Endothelial cell of umbilical vein (primary cell): Measurements from ENCODE around the gene CACNA2D3. TPM values are rescaled to one million over a fixed set of nuclear protein-coding genes. Genes with fewer than 3 reads are reported as not detected.

Experiments
- BruUV-seq: library from RNA; stranded (reverse); fragments of 400-500 nt; replicated peaks from 2 replicates; lab custom pipeline; 2021; lab: Mats Ljungman, UMichigan
- CTCF ChIA-PET: fragments of 300-600, 350-600 bp; sonication (Branson Sonifier 250); formaldehyde crosslinking; loops from one replicate; lab custom pipeline; 2021; ENCODE audit warnings: antibody characterized with exemption, inconsistent platforms; lab: Charles Lee
- POLR2A ChIA-PET: fragments of 300-600, 350-600 bp; sonication (Branson Sonifier 250); formaldehyde crosslinking; loops from one replicate; lab custom pipeline; 2021; ENCODE audit warnings: antibody characterized with exemption, inconsistent platforms; lab: Charles Lee
- DNase-seq: peaks from one replicate; pipeline ENCODE4 v3.0.0-alpha.2; 2011; ENCODE audit warnings: low read depth, low spot score
- FAIRE-seq: peaks from 2 replicates; lab custom pipeline; 2011; peaks lifted over from hg19 to GRCh38; lab: Jason Lieb, UNC
- H2AFZ ChIP-seq: 2 replicates; pipeline ENCODE4 v1.6.0; 2012; ENCODE audit warnings: low read depth, low read length, control low read depth, inconsistent platforms
- H3K27ac ChIP-seq: 2 replicates; pipeline ENCODE4 v1.5.1; 2011; ENCODE audit warnings: low read depth, mild to moderate bottlenecking, control low read depth, low read length, moderate library complexity; ENCODE audit not compliant: insufficient read depth
- H3K27me3 ChIP-seq, 2 experiments: 2 replicates each; pipeline versions ENCODE4 v1.6.0 to v1.6.1; 2011; ENCODE audit warnings: low read length in 2 of 2, mixed read lengths in 1 of 2; ENCODE audit not compliant: control insufficient read depth in 2 of 2, insufficient read depth in 2 of 2
- H3K36me3 ChIP-seq, 2 experiments: 2 replicates in 1 of 2; 3 replicates in 1 of 2; pipeline ENCODE4 v1.5.1; 2011; ENCODE audit warnings: low read length in 2 of 2, mild to moderate bottlenecking in 1 of 2, moderate library complexity in 1 of 2; ENCODE audit not compliant: control insufficient read depth in 2 of 2, insufficient read depth in 2 of 2; ENCODE audit errors: extremely low read depth in 1 of 2
- H3K4me1 ChIP-seq: 3 replicates; pipeline ENCODE4 v1.5.1; 2011; ENCODE audit warnings: mild to moderate bottlenecking, low read length; ENCODE audit not compliant: control insufficient read depth, insufficient read depth; ENCODE audit errors: extremely low read depth
- H3K4me2 ChIP-seq: 2 replicates; pipeline ENCODE4 v1.6.1; 2011; ENCODE audit warnings: low read length, control low read depth, mixed read lengths; ENCODE audit not compliant: insufficient read depth
- H3K4me3 ChIP-seq, 3 experiments: fragments of 200-600 bp in 1 of 3; sonication (generic), shearing (Covaris generic) in 1 of 3; replicated peaks in 1 of 3; 2 replicates each; pipeline ENCODE4 v1.5.1; 2011 to 2016; ENCODE audit warnings: control low read depth in 3 of 3, low read length in 3 of 3, mild to moderate bottlenecking in 2 of 3, inconsistent platforms in 1 of 3, low read depth in 1 of 3, moderate library complexity in 1 of 3; ENCODE audit not compliant: insufficient read depth in 1 of 3
- H3K79me2 ChIP-seq: 2 replicates; pipeline ENCODE4 v1.6.0; 2012; ENCODE audit warnings: low read length, inconsistent platforms; ENCODE audit not compliant: control insufficient read depth, insufficient read depth
- H3K9ac ChIP-seq: replicated peaks from 2 replicates; pipeline ENCODE3; 2011; ENCODE audit warnings: low read length, control low read depth; ENCODE audit not compliant: insufficient read depth; ENCODE audit errors: extremely low read depth
- H3K9me1 ChIP-seq: replicated peaks from 3 replicates; pipeline ENCODE4 v1.6.0; 2011; ENCODE audit warnings: mild to moderate bottlenecking, low read length; ENCODE audit not compliant: control insufficient read depth, insufficient read depth; ENCODE audit errors: extremely low read depth
- H3K9me3 ChIP-seq: replicated peaks from 2 replicates; pipeline ENCODE4 v1.5.1; 2012; ENCODE audit warnings: low read length, inconsistent platforms; ENCODE audit not compliant: control insufficient read depth, insufficient read depth
- H4K20me1 ChIP-seq: replicated peaks from 2 replicates; pipeline ENCODE3; 2011; ENCODE audit warnings: mild to moderate bottlenecking, low read length; ENCODE audit not compliant: control insufficient read depth, insufficient read depth; ENCODE audit errors: extremely low read depth
- CTCF ChIP-seq, 2 donors: IDR thresholded peaks; 1 replicate in 1 of 2; 2 replicates in 1 of 2; pipeline ENCODE4 v1.5.1; 2011; ENCODE audit warnings: low read length in 2 of 2, mild to moderate bottlenecking in 2 of 2, moderate library complexity in 2 of 2, control low read depth in 1 of 2, inconsistent platforms in 1 of 2, low read depth in 1 of 2; ENCODE audit not compliant: insufficient read depth in 1 of 2; ENCODE audit errors: extremely low read depth in 1 of 2
- EZH2 ChIP-seq: IDR thresholded peaks from 2 replicates; pipeline ENCODE4 v1.6.1; 2012; ENCODE audit warnings: borderline replicate concordance, low read depth, mild to moderate bottlenecking, moderate library complexity, low read length, inconsistent platforms; ENCODE audit not compliant: severe bottlenecking
- FOS ChIP-seq: IDR thresholded peaks from 2 replicates; pipeline ENCODE4 v1.6.1; 2011; ENCODE audit warnings: mild to moderate bottlenecking, low read length, moderate library complexity, borderline replicate concordance; ENCODE audit not compliant: insufficient read depth
- GATA2 ChIP-seq: IDR thresholded peaks from 2 replicates; pipeline ENCODE4 v1.7.0; 2011; ENCODE audit warnings: low read depth, mild to moderate bottlenecking, moderate library complexity, mixed read lengths, low read length; ENCODE audit not compliant: insufficient read length, insufficient read depth
- JUN ChIP-seq: IDR thresholded peaks from 2 replicates; pipeline ENCODE4 v1.6.1; 2011; ENCODE audit warnings: borderline replicate concordance, low read depth; ENCODE audit not compliant: insufficient read length, insufficient read depth
- MYC ChIP-seq: IDR thresholded peaks from one replicate; pipeline ENCODE4 v1.6.1; 2011; ENCODE audit warnings: mild to moderate bottlenecking, low read depth, low read length
- POLR2A ChIP-seq: IDR thresholded peaks from 2 replicates; pipeline ENCODE4 v1.6.1; 2012; ENCODE audit warnings: low read depth, mild to moderate bottlenecking, control low read depth, low read length
- POLR2AphosphoS5 ChIP-seq: IDR thresholded peaks from 2 replicates; pipeline ENCODE4 v1.6.1; 2012; ENCODE audit warnings: low read depth, mild to moderate bottlenecking, control low read depth, low read length, moderate library complexity; ENCODE audit not compliant: insufficient read depth
- dilution Hi-C: fragments of 300-500 bp; cut with MboI; formaldehyde crosslinking; loops from one replicate; pipeline ENCODE4 v1.15.0; 2019; ENCODE audit warnings: low sequenced_read_pairs; ENCODE audit not compliant: extremely low pct_ligation_motif_present
- intact Hi-C: fragments of 100-400 bp; cut with micrococcal nuclease; formaldehyde crosslinking; loops from one replicate; pipeline ENCODE4 v1.10.0; 2022
- polyA plus RNA-seq, 4 experiments: library from polyadenylated mRNA; depleted of rRNA in 3 of 4; stranded (reverse) in 3 of 4; unstranded in 1 of 4; fragments of >200 nt; gene quantifications; 2 replicates each; pipeline versions ENCODE4 v1.2.1 to v1.2.3, GENCODE V29; 2011 to 2012; ENCODE audit warnings: missing spikeins in 1 of 4
- total RNA-seq: library from RNA; stranded (reverse); gene quantifications from 2 replicates; pipeline ENCODE4 v1.2.3, GENCODE V29; 2021
- TF ChIP-seq, protein P1 (sequence below): IDR thresholded peaks from 2 replicates; pipeline ENCODE4 v1.6.1; 2011; ENCODE audit not compliant: insufficient read depth, insufficient read length

CACNA2D3 gene
- total and polyA plus RNA-seq, 2 donors (not counting 3 experiments of a cell fraction or from before 2014, with no cell fraction given), result not detected

DNA sequence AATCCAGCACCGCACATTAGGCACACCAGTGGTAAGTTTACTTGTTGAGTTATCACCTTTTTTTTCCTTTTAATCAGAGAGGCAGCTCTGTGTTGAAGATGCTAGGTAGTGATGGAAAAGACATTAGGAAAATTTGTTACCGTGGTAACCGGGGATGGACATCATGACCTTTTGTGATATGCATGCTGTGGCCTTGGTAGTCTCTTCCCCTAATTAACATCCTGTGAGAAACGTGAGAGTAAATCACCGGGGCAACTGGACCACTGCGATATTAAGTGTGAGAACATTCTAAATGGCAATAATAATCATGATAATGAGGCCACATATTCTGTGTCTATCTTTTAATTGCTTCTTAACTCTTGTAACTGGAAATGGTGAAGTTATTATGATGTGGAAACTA, 362.0 kb downstream of the CACNA2D3 start:
- DNase-seq (no peak), FAIRE-seq (no peak)
- dilution Hi-C loops (no loop called here), intact Hi-C loops (no loop called here)
- TF ChIP-seq FOS (no peak), CTCF (IDR thresholded peaks at IDR 0.05; ENCODE audit: extremely low read depth in 1 of 2, insufficient read depth in 1 of 2, low read depth in 1 of 2, low read length in 2 of 2) (no peak), POLR2AphosphoS5 (no peak), EZH2 (no peak), MYC (no peak), GATA2 (no peak), POLR2A (no peak), JUN (no peak)
- TF ChIP-seq, protein P1, sequence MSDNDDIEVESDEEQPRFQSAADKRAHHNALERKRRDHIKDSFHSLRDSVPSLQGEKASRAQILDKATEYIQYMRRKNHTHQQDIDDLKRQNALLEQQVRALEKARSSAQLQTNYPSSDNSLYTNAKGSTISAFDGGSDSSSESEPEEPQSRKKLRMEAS, result no peak
- H3K36me3 ChIP-seq, result no peaks in the 10 kb centered on the region
- H3K4me1 ChIP-seq, result no peaks in the 10 kb centered on the region
- CTCF ChIA-PET, result no interaction called here
- peaks cover 6% of the 10 kb centered on the region for H3K9me3 ChIP-seq
- H2AFZ ChIP-seq, result no peak overlapping the region
- H3K4me2 ChIP-seq, result no peak overlapping the region
- no peaks in the 10 kb centered on the region for H3K9me1 ChIP-seq
- H3K9ac ChIP-seq, result no peak overlapping the region
- no peaks in the 10 kb centered on the region for H3K27me3 ChIP-seq
- H4K20me1 ChIP-seq, result no peaks in the 10 kb centered on the region
- no peaks in the 10 kb centered on the region for H3K79me2 ChIP-seq
- POLR2A ChIA-PET, result no interaction called here
- no peak overlapping the region for H3K4me3 ChIP-seq
- no peak overlapping the region for H3K27ac ChIP-seq
- no TSS peak for BruUV-seq
